Astrocyte (in vitro differentiated cells and primary cell): ENCODE results near the gene FHL1. TPM values are rescaled to one million over a fixed set of nuclear protein-coding genes. Genes with fewer than 3 reads are reported as not detected.

ENCODE experiments used
- DNase-seq: peaks from one replicate; pipeline ENCODE4 v3.0.0-alpha.2; 2010; ENCODE audit warnings: low read depth
- FAIRE-seq: peaks from 2 replicates; lab custom pipeline; 2011; peaks lifted over from hg19 to GRCh38; lab: Jason Lieb, UNC
- H2AFZ ChIP-seq: 2 replicates; pipeline ENCODE4 v1.6.0; 2012; ENCODE audit warnings: low read depth, low read length, inconsistent platforms
- H3K27ac ChIP-seq: 2 replicates; pipeline ENCODE4 v1.5.1; 2011; ENCODE audit warnings: low read depth, low read length, inconsistent platforms
- H3K27me3 ChIP-seq: 2 replicates; pipeline ENCODE4 v1.6.0; 2011; ENCODE audit warnings: low read length, inconsistent platforms; ENCODE audit not compliant: insufficient read depth
- H3K36me3 ChIP-seq: 2 replicates; pipeline ENCODE4 v1.5.1; 2011; ENCODE audit warnings: low read length, inconsistent platforms; ENCODE audit not compliant: insufficient read depth
- H3K4me1 ChIP-seq: 2 replicates; pipeline ENCODE4 v1.5.1; 2011; ENCODE audit warnings: low read length, inconsistent platforms; ENCODE audit not compliant: insufficient read depth
- H3K4me2 ChIP-seq: 2 replicates; pipeline ENCODE4 v1.6.0; 2012; ENCODE audit warnings: low read length, inconsistent platforms
- H3K4me3 ChIP-seq: 2 replicates; pipeline ENCODE4 v1.5.1; 2011; ENCODE audit warnings: low read depth, mild to moderate bottlenecking, low read length, inconsistent platforms; ENCODE audit not compliant: insufficient read depth
- H3K79me2 ChIP-seq: 2 replicates; pipeline ENCODE4 v1.6.0; 2012; ENCODE audit warnings: mild to moderate bottlenecking, low read length, inconsistent platforms; ENCODE audit not compliant: insufficient read depth
- H3K9ac ChIP-seq: 2 replicates; pipeline ENCODE4 v1.6.0; 2012; ENCODE audit warnings: mild to moderate bottlenecking, low read length, inconsistent platforms
- H3K9me3 ChIP-seq: 2 replicates; pipeline ENCODE4 v1.5.1; 2012; ENCODE audit warnings: low read depth, mild to moderate bottlenecking, low read length, inconsistent platforms; ENCODE audit not compliant: insufficient read depth
- H4K20me1 ChIP-seq: 2 replicates; pipeline ENCODE4 v1.6.0; 2012; ENCODE audit warnings: low read length, inconsistent platforms; ENCODE audit not compliant: insufficient read depth
- H3K27ac Mint-ChIP-seq: one replicate; pipeline ENCODE4 v1.8.0; 2021; ENCODE audit warnings: mild to moderate bottlenecking, mixed read lengths; ENCODE audit not compliant: unreplicated experiment
- H3K27me3 Mint-ChIP-seq: one replicate; pipeline ENCODE4 v1.8.0; 2021; ENCODE audit warnings: low read depth, mixed read lengths; ENCODE audit not compliant: unreplicated experiment
- H3K36me3 Mint-ChIP-seq: one replicate; pipeline ENCODE4 v1.8.0; 2021; ENCODE audit warnings: low read depth, mixed read lengths; ENCODE audit not compliant: unreplicated experiment
- H3K4me1 Mint-ChIP-seq: one replicate; pipeline ENCODE4 v1.8.0; 2021; ENCODE audit warnings: low read depth, mixed read lengths; ENCODE audit not compliant: unreplicated experiment
- H3K4me3 Mint-ChIP-seq: one replicate; pipeline ENCODE4 v1.8.0; 2021; ENCODE audit warnings: mild to moderate bottlenecking, moderate library complexity, mixed read lengths; ENCODE audit not compliant: unreplicated experiment
- H3K9me3 Mint-ChIP-seq: one replicate; pipeline ENCODE4 v1.8.0; 2021; ENCODE audit warnings: mild to moderate bottlenecking, mixed read lengths; ENCODE audit not compliant: unreplicated experiment
- EZH2 ChIP-seq: IDR thresholded peaks from 2 replicates; pipeline ENCODE4 v1.6.1; 2012; ENCODE audit warnings: mild to moderate bottlenecking, low read length, inconsistent platforms; ENCODE audit not compliant: insufficient read depth
- total RNA-seq: library from RNA; stranded (reverse); gene quantifications from 2 replicates; pipeline ENCODE4 v1.2.1, GENCODE V29; 2021
- TF ChIP-seq, protein P1 (sequence below): IDR thresholded peaks from 2 replicates; pipeline ENCODE4 v1.5.1; 2011; ENCODE audit warnings: low read depth, mild to moderate bottlenecking, inconsistent platforms, low read length, moderate library complexity; ENCODE audit not compliant: insufficient read depth

Gene FHL1
- total RNA-seq, 1 donor from 2014 or later = 115 TPM

DNA sequence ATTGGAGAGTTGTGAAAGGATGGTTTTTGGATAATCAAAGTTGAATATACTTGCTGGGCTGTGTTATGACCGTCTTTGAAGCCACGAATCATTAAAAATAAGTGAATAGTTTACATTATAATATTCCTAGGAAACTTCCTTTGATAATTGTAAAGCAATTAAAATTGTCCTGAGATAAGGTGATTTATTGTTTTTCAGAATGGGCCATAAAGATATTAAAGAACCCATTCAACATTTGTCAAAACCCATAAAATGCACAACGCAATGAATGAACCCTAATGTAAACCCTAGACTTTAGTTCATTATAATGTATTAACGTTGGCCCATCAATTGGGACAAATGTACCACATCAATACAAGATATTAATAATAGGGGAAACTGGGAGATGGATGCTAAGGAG is 11.4 kb downstream of the FHL1 start:
- Mint-ChIP-seq H3K4me1 (peaks cover 24% of the 10 kb centered on the region), H3K36me3 (no peaks in the 10 kb centered on the region), H3K4me3 (no peak overlapping the region), H3K27ac (no peak overlapping the region), H3K27me3 (no peaks in the 10 kb centered on the region), H3K9me3 (no peaks in the 10 kb centered on the region)
- peaks cover 7% of the 10 kb centered on the region for H3K4me1 ChIP-seq
- no peak for TF ChIP-seq EZH2
- TF ChIP-seq, protein P1, sequence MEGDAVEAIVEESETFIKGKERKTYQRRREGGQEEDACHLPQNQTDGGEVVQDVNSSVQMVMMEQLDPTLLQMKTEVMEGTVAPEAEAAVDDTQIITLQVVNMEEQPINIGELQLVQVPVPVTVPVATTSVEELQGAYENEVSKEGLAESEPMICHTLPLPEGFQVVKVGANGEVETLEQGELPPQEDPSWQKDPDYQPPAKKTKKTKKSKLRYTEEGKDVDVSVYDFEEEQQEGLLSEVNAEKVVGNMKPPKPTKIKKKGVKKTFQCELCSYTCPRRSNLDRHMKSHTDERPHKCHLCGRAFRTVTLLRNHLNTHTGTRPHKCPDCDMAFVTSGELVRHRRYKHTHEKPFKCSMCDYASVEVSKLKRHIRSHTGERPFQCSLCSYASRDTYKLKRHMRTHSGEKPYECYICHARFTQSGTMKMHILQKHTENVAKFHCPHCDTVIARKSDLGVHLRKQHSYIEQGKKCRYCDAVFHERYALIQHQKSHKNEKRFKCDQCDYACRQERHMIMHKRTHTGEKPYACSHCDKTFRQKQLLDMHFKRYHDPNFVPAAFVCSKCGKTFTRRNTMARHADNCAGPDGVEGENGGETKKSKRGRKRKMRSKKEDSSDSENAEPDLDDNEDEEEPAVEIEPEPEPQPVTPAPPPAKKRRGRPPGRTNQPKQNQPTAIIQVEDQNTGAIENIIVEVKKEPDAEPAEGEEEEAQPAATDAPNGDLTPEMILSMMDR = no peak
- no peak overlapping the region for H3K27ac ChIP-seq
- no peak overlapping the region for H3K4me3 ChIP-seq
- H3K9ac ChIP-seq = no peak overlapping the region
- peaks cover 41% of the 10 kb centered on the region for H3K79me2 ChIP-seq
- H3K9me3 ChIP-seq = no peaks in the 10 kb centered on the region
- H3K27me3 ChIP-seq = no peaks in the 10 kb centered on the region
- H2AFZ ChIP-seq = no peak overlapping the region
- no peak for DNase-seq
- no peaks in the 10 kb centered on the region for H3K36me3 ChIP-seq
- H3K4me2 ChIP-seq = no peak overlapping the region
- FAIRE-seq = peak; percentile 41
- peaks cover 4% of the 10 kb centered on the region for H4K20me1 ChIP-seq

DNA sequence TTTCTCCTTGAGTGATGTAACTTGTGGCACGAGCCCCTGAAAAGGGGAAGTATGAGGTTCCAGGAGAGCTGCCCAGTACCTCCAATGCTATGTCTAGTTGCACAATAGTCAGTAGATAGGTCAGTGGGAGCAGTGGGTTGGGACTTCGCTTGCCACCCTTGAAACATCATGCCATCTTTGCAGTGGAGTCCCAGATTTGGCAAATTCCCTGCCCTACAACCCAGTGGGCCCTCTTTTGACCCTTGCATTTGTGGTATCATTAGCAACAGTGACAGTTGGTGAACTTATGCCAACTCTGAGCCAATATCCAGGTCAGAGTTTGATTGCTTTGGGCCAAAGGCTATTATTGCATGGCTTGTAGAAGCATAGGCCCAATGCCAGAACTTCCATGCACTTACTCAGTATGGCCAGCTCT is 12.3 kb downstream of the FHL1 start:
- TF ChIP-seq, protein P1 = no peak
- TF ChIP-seq EZH2 = no peak
- Histone ChIP-seq H3K4me3 (no peak overlapping the region), H3K27me3 (no peaks in the 10 kb centered on the region), H3K9me3 (no peaks in the 10 kb centered on the region), H3K9ac (no peak overlapping the region), H3K4me1 (peaks cover 11% of the 10 kb centered on the region), H3K79me2 (peaks cover 32% of the 10 kb centered on the region), H3K4me2 (no peak overlapping the region), H2AFZ (no peak overlapping the region), H4K20me1 (peaks cover 4% of the 10 kb centered on the region), H3K36me3 (no peaks in the 10 kb centered on the region), H3K27ac (no peak overlapping the region)
- no peak overlapping the region for H3K27ac Mint-ChIP-seq
- H3K27me3 Mint-ChIP-seq = no peaks in the 10 kb centered on the region
- H3K36me3 Mint-ChIP-seq = no peaks in the 10 kb centered on the region
- peaks cover 25% of the 10 kb centered on the region for H3K4me1 Mint-ChIP-seq
- H3K4me3 Mint-ChIP-seq = no peak overlapping the region
- no peak for FAIRE-seq
- no peak for DNase-seq
- no peaks in the 10 kb centered on the region for H3K9me3 Mint-ChIP-seq

DNA sequence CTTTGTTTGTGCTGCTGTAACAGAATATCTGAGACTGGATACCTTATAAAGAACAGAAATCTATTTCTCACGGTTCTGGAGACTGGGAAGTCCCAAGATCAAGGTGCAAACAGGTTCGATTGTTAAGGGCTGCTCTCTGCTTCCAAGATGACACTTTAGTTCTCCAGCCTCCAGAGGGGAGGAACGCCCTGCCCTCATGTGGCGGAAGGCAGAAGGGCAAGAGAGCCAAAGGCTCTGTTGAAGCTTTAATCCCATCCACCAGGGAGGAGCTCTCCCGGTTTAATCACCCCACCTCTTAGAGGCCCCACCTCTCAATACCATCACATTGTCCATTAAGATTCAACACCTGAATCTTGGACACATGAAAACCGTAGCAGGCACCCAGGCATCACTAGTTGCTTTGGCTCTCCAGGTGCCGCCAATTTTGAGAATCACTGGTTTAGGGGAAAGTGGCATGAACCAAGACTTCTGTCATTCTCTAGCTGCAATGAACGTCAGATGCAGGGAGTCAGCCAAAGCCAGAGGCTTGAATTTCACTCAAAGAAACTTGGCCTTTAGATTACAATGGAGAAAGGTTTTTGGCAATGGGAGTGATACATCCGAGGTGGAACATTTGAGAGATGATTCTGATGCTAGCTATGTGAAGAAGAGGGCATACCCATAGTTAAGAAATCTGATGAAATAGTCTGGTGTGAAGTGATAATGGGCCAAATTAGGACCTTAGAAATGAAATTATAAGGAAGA is 15.7 kb downstream of the FHL1 start:
- H3K9me3 ChIP-seq = no peaks in the 10 kb centered on the region
- no peaks in the 10 kb centered on the region for H3K36me3 ChIP-seq
- H3K27me3 ChIP-seq = no peaks in the 10 kb centered on the region
- Mint-ChIP-seq H3K27me3 (no peaks in the 10 kb centered on the region), H3K4me3 (no peak overlapping the region), H3K36me3 (no peaks in the 10 kb centered on the region), H3K4me1 (peaks cover 22% of the 10 kb centered on the region), H3K27ac (peak overlapping the region; percentile 95), H3K9me3 (no peaks in the 10 kb centered on the region)
- peaks cover 19% of the 10 kb centered on the region for H3K4me1 ChIP-seq
- no peak overlapping the region for H3K4me3 ChIP-seq
- H4K20me1 ChIP-seq = no peaks in the 10 kb centered on the region
- peaks cover 42% of the 10 kb centered on the region for H3K79me2 ChIP-seq
- FAIRE-seq = peak; percentile 89
- H2AFZ ChIP-seq = no peak overlapping the region
- H3K27ac ChIP-seq = peak overlapping the region; percentile 81
- DNase-seq = no peak
- H3K9ac ChIP-seq = peak overlapping the region; percentile 64
- TF ChIP-seq, protein P1 = peak; percentile 47
- TF ChIP-seq EZH2 = no peak
- peak overlapping the region; percentile 59 for H3K4me2 ChIP-seq
